DOHH2 (cell line): ENCODE measurements around the gene LAPTM5.

Source experiments
- H3F3A ChIP-seq: fragments of 200-600 bp; sonication (generic), shearing (Covaris generic); 2 replicates; pipeline ENCODE4 v1.6.0; 2016; ENCODE audit warnings: antibody characterized with exemption, mild to moderate bottlenecking; ENCODE audit not compliant: control insufficient read depth, insufficient read depth
- H3K27ac ChIP-seq: fragments of 200-600 bp; sonication (generic); 2 replicates; pipeline ENCODE4 v1.5.1; 2014; ENCODE audit warnings: low read depth, mild to moderate bottlenecking, low read length, moderate library complexity
- H3K27me3 ChIP-seq: fragments of 200-600 bp; sonication (generic); 2 replicates; pipeline ENCODE4 v1.6.1; 2014; ENCODE audit warnings: mild to moderate bottlenecking, low read length, mixed read lengths; ENCODE audit not compliant: control insufficient read depth
- H3K36me3 ChIP-seq: fragments of 200-600 bp; sonication (generic); 2 replicates; pipeline ENCODE4 v1.6.1; 2014; ENCODE audit warnings: mild to moderate bottlenecking, low read length, moderate library complexity, mixed read lengths; ENCODE audit not compliant: control insufficient read depth
- H3K4me1 ChIP-seq: fragments of 200-600 bp; sonication (generic); 2 replicates; pipeline ENCODE4 v1.6.1; 2014; ENCODE audit warnings: mild to moderate bottlenecking, low read length, mixed read lengths; ENCODE audit not compliant: control insufficient read depth
- H3K4me2 ChIP-seq: fragments of 200-600 bp; sonication (generic); 2 replicates; pipeline ENCODE4 v1.6.0; 2014; ENCODE audit warnings: mild to moderate bottlenecking, low read length, moderate library complexity
- H3K4me3 ChIP-seq: fragments of 200-600 bp; sonication (generic); 2 replicates; pipeline ENCODE4 v1.5.1; 2014; ENCODE audit warnings: mild to moderate bottlenecking, low read length, mixed read lengths
- H3K79me2 ChIP-seq: fragments of 200-600 bp; sonication (generic); 2 replicates; pipeline ENCODE4 v1.6.1; 2014; ENCODE audit warnings: mild to moderate bottlenecking, low read length, mixed read lengths; ENCODE audit not compliant: control insufficient read depth
- H3K9me2 ChIP-seq: fragments of 200-600 bp; sonication (generic); replicated peaks from 2 replicates; pipeline ENCODE4 v1.6.1; 2014; ENCODE audit warnings: mild to moderate bottlenecking, low read length, mixed read lengths; ENCODE audit not compliant: control insufficient read depth
- H3K9me3 ChIP-seq: fragments of 200-600 bp; sonication (generic); 2 replicates; pipeline ENCODE4 v1.6.1; 2014; ENCODE audit warnings: antibody characterized with exemption, low read length, mixed read lengths; ENCODE audit not compliant: control insufficient read depth, insufficient read depth
- H4K20me1 ChIP-seq: fragments of 200-600 bp; sonication (generic); 2 replicates; pipeline ENCODE4 v1.6.0; 2014; ENCODE audit warnings: low read depth, mild to moderate bottlenecking, antibody characterized with exemption, low read length, moderate library complexity; ENCODE audit not compliant: control insufficient read depth, insufficient read depth
- EZH2phosphoT487 ChIP-seq: fragments of 200-600 bp; sonication (generic); IDR thresholded peaks from 2 replicates; pipeline ENCODE4 v1.6.1; 2017; ENCODE audit warnings: borderline replicate concordance, mild to moderate bottlenecking, antibody characterized with exemption, low read length, moderate library complexity, mixed read lengths
- TF ChIP-seq, protein P1 (sequence below): fragments of 200-600 bp; sonication (generic); IDR thresholded peaks from one replicate; pipeline ENCODE4 v1.5.1; 2014; ENCODE audit warnings: antibody characterized with exemption, mild to moderate bottlenecking, low read depth, low read length; ENCODE audit not compliant: poor library complexity, severe bottlenecking

The LAPTM5 gene

DNA sequence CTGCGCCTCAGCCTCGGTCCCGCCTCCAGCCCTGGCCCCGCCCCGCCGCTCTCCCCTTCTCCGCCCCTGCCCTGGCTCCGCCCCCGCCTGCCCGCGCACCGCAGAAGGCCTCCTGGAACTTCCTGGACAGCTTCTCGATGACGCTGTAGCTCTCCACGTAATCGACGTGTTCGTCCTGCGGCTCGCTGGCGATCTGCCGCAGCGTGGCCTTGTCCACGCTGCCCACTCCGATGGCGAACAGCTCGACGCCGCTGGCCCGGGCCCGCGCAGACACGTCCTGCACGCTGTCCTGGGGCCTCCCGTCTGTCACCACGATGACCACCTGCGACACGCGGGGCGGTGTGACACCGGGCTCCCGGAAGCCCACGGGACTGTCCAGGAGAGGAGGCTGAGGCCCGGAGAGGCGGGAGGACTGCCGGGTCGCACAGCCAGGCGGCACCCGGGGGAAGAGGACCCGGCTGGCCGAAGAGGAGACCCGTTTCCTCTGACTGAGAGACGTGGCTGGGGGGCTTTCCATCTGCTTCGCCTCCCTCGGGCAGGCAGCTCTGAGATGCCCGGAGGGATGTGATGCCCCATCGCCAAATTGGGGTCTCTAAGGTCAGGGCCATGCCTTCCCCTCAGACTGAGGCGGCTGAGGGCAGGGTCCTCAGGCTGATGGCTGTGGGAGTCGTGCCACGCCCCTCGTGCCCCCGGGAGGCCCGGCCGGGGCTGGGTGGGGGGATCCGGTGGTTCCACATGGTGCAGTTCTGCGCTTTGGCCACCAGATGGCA, 38.8 kb downstream of the LAPTM5 start:
- Histone ChIP-seq H3K27me3 (no peaks in the 10 kb centered on the region), H3K27ac (peak overlapping the region; percentile 29), H3K9me2 (no peaks in the 10 kb centered on the region), H3K79me2 (no peaks in the 10 kb centered on the region), H3K36me3 (no peaks in the 10 kb centered on the region), H3K4me3 (peak overlapping the region; percentile 85), H3F3A (0 out of 2 replicates have a peak, but pooled peaks cover 3% of the 10 kb centered on the region), H3K9me3 (peaks cover 16% of the 10 kb centered on the region), H3K4me1 (peaks cover 37% of the 10 kb centered on the region), H4K20me1 (no peaks in the 10 kb centered on the region), H3K4me2 (peak overlapping the region; percentile 90)
- TF ChIP-seq EZH2phosphoT487 = no peak
- TF ChIP-seq, protein P1, sequence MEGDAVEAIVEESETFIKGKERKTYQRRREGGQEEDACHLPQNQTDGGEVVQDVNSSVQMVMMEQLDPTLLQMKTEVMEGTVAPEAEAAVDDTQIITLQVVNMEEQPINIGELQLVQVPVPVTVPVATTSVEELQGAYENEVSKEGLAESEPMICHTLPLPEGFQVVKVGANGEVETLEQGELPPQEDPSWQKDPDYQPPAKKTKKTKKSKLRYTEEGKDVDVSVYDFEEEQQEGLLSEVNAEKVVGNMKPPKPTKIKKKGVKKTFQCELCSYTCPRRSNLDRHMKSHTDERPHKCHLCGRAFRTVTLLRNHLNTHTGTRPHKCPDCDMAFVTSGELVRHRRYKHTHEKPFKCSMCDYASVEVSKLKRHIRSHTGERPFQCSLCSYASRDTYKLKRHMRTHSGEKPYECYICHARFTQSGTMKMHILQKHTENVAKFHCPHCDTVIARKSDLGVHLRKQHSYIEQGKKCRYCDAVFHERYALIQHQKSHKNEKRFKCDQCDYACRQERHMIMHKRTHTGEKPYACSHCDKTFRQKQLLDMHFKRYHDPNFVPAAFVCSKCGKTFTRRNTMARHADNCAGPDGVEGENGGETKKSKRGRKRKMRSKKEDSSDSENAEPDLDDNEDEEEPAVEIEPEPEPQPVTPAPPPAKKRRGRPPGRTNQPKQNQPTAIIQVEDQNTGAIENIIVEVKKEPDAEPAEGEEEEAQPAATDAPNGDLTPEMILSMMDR = peak; percentile 98

DNA sequence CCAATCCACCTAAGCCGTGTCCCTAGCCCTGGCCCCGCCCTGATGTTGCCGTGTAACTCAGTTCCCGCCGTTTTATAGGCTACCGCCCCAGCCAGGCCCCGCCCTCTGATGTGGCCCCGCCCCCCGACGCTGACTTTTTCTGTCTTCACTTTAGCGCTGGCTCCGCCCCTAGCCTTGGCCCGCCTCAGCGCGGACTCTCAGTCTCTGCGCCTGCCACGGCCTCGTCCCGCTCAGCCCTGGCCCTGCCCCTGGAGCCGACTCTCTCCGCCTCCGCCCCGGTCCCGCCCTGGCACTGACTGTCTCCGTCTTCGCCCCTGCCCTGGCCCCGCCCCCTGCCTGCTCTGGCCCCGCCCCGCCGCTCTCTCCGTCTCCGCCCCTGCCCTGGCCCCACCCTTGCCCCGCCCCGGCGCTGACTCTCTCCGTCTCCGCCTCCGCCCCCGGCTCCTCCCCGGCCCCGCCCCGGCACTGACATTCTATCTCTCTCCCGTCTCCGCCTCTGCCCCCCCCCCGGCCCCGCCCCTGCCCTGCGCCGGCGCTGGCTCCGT, 39.4 kb downstream of the LAPTM5 start:
- Histone ChIP-seq H3K27ac (no peak overlapping the region), H3K4me3 (peak overlapping the region; percentile 62), H3K9me2 (no peaks in the 10 kb centered on the region), H3K27me3 (no peaks in the 10 kb centered on the region), H3K9me3 (peaks cover 16% of the 10 kb centered on the region), H3K4me2 (peak overlapping the region; percentile 56), H3K79me2 (no peaks in the 10 kb centered on the region), H4K20me1 (no peaks in the 10 kb centered on the region), H3F3A (0 out of 2 replicates have a peak, but pooled peaks cover 3% of the 10 kb centered on the region), H3K4me1 (peaks cover 36% of the 10 kb centered on the region), H3K36me3 (no peaks in the 10 kb centered on the region)
- TF ChIP-seq, protein P1 = no peak
- no peak for TF ChIP-seq EZH2phosphoT487

DNA sequence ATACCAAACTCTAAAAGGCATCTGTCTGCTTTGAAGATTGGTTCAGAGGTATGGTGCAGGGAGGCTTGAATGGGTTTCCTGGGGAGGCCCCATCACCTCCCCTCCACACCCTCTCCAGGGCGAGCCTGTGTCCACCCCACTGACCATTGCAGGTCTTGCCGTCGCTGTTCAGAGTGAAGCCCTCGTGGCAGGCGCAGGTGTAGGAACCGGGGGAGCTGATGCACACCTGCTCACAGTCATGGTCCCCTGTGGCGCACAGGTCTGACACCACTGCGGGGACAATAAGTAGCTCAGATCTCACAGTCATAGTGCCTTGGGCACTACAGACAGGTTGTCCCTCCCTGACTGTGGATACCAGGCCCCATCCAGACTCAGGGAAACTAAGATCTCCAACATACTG, 40.9 kb downstream of the LAPTM5 start:
- no peak overlapping the region for H3K4me3 ChIP-seq
- no peak overlapping the region for H3K4me2 ChIP-seq
- no peak overlapping the region for H3K27ac ChIP-seq
- 0 out of 2 replicates have a peak, but pooled peaks cover 3% of the 10 kb centered on the region for H3F3A ChIP-seq
- TF ChIP-seq EZH2phosphoT487 = no peak
- TF ChIP-seq, protein P1 = no peak
- peaks cover 16% of the 10 kb centered on the region for H3K9me3 ChIP-seq
- peaks cover 9% of the 10 kb centered on the region; the same call in 1 of the 2 replicates for H3K27me3 ChIP-seq
- no peaks in the 10 kb centered on the region for H3K36me3 ChIP-seq
- no peaks in the 10 kb centered on the region for H4K20me1 ChIP-seq
- H3K79me2 ChIP-seq = no peaks in the 10 kb centered on the region
- H3K4me1 ChIP-seq = peaks cover 31% of the 10 kb centered on the region
- no peaks in the 10 kb centered on the region for H3K9me2 ChIP-seq
